UCSD-AML1 (cell line): ENCODE measurements around the gene EGR2.

ENCODE experiments used
- DNase-seq: peaks from one replicate; lab custom pipeline; 2025; ENCODE audit not compliant: unreplicated experiment; lab: John Stamatoyannopoulos, UW

The EGR2 gene

DNA sequence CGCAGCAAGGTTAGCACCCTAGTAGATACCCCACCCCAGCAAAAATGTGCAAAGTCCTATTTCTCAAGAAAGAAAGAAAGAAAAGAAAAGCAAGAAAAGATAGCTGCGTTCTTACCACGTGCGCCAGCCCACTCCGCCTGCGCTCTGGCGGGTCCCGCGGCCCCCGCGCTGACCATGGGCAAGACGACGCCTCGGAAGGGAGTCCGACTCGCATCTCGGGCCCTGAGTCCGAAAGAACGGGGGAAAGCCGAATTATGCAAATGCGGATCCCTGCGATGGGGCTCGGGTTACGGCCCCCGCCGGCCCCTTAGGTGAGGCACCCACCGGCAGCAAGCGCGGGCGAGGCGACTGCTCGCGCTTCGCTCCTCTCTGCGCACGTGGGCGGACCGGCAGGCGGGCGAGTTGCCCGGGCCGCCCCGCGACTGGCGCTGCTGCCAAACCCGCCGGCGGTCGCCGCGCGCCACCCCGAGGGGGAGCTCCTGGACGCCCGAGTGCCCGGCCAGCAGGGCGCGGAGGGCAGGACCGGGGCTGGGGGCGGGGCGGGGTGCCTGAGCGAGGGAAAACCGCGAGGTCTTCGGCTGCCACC lies 2.4 kb upstream of the EGR2 start:
- no peak for DNase-seq

DNA sequence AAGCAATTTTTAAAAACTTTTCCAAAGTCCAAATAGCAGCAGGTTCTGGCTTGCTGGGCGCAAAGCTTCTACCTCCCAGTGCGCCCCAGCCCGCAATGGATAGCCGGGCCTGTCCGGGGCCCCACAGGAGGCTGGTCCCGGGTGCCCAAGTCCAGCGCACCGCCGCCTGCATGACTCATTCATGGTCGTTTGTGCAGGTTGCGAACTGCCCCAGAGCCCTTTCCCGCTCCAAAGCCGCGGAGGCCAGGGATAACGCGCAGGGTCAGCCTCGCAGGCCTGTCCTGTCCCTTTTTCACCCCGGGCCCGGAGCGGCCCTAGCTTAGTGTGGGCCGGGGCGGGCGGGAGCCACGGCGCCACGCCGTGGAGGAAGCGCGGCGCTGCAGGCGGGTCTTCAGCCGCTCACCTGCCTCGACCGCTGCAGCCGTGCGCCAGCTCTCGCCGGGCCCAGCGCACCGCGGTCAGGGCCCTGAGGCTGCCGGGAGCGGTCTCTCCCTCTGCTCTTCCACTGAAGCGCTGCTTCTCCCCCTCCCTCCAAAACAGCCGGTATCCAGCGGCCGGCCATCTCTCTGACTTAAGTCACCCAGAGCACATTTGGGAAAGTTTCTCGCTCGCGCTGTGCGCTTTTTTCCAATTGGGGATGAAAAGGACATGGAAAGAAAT lies 1.7 kb upstream of the EGR2 start:
- peak; percentile 76 for DNase-seq

DNA sequence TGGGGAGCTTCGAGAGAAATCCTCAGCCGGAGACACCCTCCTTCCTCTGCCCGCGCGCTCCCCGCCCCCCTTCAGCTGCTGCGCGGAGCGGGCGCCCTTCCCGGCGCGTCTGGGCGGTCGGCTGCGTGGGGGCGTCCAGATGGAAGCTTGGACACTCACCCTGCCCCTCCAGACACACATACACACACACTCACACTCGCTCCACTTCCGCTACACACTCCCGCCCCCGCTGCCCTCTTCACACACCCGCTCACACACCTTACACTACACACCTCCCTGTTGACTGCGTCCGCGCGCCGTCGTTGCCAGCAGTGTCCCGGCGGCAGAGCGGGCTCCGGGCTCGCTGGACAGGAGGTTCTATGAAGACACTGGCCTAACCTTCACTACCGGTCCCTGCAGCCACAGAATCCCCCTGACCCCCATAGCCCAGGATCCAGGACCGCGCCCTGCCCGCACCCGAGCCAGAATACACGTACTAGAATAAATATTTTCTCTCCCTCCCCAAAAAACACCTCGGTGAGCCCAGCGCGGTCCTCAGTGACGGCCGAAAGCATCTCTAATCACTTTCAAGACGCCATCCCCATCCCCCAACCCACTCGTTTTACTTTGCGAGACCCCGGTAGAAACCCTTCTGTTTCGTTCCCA lies 1.1 kb upstream of the EGR2 start:
- DNase-seq, result peak; percentile 49

DNA sequence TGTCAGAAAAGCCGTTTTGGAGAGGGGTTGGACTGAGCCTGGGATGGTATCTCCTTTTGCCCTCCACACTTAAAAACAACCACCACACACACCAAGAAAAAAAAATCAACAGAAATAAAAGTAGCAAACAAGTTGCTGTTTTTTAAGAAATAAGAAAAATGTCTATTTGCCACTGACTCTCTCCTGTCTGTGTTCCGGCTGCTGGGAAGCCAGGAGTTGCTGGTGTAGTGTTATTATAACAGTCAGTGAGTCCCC lies 163 bp downstream of the EGR2 start:
- no peak for DNase-seq

DNA sequence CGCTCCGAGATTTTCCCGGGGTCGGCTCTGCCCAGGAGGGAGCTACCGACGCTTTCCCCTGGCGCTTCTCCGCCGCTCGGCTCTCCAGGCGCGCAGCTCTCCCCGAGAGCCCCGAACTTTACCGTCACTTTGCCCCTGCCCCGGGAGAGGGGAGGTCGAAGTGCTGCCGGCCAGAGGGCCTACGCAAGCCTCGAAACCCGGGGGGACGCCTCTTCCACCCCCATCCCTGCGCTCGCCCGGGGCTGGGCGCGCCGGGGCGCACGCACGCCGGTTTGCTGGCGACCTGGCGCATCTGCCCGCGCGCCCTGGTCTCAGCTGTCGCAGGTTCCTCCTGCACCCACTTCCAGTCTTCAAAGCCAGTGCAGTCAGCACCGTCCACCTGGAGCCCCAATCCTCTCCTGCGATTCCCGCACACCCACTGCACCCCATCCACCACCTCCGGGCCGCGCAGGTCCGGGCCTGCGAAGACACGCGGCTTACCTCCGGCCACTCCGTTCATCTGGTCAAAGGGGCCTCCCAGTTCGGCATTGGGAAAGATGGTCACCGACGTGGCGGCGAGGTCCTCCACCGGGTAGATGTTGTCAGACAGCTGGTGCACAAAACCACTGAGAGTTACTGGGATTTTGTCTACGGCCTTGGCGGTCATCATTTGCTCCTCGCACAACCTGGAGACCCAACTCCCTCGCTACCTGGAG lies 638 bp downstream of the EGR2 start:
- no peak for DNase-seq

DNA sequence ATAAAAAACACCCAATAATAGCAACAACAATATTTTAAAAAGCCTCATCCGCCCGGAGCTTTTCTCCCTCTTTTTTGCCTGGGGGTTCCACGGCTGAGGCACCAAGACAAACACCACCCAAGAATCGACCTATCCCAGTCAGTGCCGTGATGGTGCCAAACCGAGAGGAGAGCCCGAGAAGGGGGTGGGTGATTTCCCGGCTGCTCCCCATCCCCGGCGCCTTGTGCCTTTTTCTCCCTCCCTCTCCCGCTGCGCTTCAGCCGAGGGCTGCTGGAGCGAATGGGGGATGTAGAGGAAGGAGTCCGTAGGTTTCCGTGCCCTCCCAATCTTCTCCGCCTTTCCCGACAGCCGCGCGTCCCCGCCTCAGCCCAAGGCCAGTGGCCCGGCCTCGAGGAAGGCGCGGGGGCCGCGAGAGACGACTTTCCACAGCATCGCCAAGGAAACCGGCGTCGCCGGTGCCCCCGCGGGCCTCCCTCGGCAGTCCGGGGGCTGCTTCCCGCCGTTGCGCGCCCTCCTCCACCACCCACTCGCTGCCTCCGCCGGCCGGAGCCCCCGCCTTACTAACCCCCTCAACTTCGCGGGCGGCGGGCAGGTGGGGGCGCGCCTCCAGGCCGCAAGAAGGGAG lies 1.3 kb downstream of the EGR2 start:
- no peak for DNase-seq

DNA sequence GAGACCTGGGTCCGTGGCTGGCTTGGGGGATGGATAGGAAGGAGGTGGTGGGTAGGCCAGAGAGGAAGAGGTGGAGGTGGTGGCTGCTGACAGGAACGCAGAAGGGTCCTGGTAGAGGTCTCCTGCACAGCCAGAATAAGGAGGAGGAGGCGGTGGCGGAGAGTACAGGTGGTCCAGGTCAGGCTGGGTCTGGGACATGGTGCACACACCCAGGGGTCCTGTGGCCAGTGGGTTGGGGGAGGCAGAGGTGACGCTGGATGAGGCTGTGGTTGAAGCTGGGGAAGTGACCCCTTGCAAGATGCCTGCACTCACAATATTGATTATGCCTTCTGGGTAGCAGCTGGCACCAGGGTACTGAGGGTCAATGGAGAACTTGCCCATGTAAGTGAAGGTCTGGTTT lies 2.2 kb downstream of the EGR2 start:
- no peak for DNase-seq

DNA sequence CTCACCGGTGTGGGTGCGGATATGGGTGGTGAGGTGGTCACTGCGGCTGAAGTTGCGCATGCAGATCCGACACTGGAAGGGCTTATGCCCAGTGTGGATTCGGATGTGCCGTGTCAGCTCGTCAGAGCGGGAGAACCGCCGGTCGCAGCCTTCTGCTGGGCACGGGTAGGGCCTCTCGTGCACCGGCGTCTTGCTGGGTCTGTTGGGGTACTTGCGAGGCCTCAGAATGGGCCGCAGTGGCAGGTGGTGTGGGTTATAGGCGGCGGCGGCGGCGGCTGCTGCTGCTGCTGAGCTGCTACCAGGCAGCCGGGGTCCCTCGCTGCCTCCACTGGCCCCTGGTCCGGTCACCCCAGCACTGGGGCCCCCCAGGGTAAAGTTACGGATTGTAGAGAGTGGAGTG lies 2.7 kb downstream of the EGR2 start:
- DNase-seq, result no peak

DNA sequence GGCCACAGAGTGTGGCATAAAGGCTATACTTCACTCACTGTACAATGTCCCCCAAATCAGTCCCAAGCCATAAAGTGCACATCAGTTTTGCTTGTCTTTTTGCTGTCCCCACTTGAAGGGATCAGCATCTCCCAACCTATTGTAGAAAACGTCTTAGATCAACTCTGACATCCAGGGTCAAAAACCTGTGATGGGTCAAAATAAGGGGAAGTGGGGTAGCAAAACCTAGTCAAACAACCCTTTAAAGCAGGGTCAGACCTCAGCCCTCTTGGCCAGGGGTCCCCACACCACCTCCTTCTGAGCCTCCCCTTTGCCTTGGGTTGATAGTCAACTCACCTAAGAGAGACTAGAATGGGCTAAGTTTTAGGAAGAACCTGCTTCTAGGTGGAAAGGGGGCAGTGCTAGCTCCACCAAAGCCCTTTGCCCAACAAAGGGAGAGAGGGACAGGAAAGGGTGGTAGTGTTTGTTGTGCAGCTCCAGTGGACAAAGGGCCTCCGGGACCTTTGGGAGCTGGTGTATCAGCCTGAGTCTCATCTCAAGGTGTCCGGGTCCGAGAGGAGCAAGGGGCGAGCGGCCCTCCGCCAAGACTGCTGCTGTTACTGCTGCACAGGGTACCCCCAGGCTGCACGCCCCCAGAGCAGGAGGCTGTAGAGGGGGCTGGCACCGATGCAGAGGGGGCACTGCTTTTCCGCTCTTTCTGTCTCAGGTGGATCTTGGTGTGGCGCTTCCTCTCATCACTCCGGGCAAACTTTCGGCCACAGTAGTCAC lies 3.3 kb downstream of the EGR2 start:
- no peak for DNase-seq

DNA sequence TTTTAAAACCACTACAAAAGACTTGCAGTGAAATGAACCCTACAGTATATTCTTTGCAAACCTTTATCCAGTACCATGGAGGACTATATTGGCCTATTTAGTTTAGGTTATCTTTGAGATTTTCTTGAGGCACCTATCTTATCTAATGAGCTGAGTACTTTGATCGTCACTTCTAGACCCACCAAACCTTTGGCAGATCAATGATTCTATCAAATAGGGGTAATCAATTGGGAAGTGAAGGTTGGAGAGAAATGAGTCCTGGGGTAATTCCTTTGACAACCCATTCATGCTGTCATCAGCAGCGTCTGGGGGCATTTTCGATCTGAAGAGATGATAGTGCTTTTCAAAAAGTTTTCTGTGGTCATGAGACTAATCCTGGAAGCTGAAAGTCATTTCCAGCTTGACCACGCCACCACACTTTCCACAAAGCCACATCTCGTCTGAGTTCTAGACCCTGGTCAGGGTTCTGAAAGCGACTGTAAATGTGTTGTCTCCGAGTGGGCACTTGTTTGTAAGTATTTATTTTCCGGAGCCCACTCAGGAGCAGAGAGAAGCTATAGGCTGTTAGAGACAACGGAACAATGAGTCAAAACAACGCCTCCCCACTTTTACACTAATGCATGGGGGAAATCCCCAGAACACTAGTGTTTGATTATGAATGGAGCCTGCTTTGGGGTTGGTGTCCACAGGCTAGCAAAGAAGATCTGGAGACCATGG lies 4.8 kb downstream of the EGR2 start:
- DNase-seq, result peak; percentile 17

DNA sequence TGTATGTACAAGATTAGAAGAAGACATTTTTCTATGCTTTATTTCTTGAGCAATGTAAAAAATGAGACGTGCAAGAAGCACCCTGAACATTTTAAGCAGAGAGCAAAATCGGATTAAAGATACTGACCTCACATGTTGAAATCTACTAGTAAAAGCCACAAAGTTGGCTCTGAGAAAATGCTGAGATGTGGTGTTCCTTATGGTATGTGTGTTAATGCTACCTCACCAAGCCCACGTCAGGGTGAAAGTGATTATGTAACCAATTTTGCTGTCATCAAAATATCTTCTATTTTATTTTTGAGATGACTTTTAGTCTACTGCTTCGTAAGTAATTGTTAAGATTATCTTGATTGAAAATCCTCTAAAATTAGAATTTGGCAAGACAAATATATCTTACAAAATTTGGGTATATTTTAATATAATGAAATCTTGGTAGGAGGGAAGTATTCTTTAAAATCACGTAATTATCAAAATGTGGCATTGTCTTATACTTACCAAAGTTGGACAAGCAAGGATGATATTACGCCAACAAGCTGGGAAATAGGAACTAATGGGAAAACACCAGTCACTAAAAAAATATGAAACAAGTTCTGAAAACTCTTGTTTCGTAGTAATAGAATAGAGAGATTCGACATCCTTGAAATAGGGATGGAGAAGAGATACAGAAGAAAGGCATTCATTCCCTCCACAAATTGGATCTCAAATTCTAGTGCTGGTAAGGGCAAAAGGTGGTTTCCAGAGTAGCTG lies 5.8 kb downstream of the EGR2 start:
- DNase-seq, result no peak

DNA sequence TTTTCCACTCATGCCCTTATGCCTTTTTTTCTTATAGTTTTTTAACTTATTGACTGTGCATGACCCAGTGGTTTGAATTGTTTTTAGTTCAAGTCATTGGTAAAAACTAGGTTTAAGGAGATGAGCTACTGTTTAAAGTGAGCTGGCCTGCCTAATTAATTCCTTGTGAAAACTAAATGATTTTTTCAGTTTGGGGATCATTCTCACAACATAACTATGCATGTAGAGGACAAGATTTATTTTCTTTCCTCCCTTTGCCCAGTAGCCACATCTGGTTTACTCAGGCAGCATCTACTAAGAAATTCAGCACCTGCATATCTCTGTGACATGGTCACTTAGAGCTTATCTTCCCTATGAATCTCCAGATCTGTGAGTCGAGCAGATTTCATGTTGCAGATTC lies 9.9 kb downstream of the EGR2 start:
- DNase-seq, result no peak

DNA sequence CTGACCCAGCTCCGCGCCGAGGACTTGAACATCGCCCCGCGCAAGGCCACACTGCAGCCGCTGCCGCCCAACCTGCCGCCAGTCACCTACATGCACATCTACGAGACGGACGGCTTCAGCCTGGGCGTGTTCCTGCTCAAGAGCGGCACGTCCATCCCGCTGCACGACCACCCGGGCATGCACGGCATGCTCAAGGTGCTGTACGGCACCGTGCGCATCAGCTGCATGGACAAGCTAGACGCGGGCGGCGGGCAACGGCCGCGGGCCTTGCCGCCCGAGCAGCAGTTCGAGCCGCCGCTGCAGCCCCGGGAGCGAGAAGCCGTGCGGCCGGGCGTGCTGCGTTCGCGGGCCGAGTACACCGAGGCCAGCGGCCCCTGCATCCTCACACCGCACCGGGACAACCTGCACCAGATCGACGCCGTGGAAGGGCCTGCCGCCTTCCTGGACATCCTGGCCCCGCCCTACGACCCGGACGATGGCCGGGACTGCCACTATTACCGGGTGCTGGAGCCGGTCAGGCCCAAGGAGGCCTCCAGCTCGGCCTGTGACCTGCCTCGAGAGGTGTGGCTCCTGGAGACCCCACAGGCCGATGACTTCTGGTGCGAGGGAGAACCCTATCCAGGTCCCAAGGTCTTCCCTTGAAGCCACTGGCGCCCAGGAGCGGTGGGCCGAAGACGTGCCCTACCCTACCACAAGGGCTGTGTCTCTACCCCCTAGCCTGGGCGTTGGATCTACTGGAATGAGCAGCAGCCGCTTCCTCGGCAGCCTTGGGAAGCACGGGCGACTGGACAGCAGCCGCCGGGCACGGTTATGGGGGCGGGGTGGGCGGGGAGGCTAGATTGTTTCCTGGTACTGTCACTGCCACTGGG lies 10.7 kb downstream of the EGR2 start:
- no peak for DNase-seq

DNA sequence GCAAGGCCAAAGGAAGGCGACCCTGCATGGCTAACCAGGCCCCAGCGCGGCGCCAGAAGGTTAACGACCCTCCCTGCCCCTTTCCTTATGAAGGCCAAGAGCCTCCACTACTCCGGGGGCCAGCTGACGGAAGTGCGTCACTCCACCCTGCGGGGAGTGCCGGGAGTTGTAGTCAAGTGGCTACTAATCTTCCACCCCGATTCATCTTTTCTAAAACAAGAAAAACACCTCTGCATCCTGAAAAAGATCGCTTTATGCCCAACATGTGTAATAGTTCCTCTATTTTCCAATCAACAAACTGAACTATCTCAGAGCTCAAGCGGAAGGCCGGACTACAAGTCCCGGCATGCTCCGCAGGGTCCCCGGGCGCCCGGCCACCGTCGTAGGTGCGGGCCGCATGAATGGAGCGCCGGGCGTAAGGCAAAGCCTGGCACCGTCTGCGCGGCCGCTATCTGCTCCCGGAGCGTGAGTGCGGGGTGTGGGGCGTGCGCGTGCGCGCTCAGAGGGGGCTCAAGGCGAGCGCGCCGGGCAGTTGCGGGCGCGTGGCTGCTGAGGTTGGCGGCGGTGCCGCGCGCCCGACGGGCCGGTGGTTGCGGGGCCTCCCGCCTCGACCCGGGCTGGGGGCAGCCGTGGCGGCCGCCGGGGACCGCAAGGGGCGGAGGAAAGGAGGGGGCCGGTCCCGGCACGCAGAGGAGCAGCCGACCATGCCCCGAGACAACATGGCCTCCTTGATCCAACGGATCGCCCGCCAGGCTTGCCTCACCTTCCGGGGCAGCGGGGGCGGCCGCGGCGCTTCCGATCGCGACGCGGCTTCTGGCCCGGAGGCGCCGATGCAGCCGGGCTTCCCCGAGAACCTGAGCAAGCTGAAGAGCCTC lies 11.6 kb downstream of the EGR2 start, which contains the start of gene ADO:
TSS of gene ADO (plus strand) at position 365 of the 875 bp plus-strand sequence. CDS start at position 705, 340 bp downstream.
- peak; percentile 80 for DNase-seq

DNA sequence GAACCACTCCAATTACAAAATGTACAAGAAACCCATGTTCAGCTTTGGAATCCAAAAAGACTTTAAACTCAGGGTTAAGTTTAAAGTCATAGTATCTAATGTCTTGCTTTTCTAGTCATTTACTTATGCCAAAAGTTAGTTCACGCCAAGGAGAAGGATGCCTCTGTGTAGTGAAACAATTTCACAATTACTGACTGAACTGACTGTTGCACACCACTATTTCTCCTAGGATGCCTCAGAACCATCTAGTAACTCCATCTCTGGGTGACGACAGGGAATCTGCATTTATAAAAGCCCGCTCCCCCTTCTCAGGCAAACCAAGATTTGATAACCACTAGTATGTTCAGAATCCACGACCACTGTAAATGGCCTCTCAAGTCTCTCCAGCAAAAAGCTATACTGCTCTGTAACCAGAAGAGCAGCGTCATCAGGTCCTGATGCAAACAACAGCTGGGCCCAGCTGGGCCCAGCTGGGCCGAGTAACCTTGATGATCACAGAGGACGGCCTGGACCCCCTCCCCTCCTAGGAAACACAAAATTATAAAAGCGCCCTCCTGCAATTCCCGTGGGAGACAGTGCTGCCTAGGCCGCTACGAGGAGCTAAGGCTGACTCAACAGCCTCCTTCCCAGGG lies 12.3 kb downstream of the EGR2 start:
- no peak for DNase-seq

DNA sequence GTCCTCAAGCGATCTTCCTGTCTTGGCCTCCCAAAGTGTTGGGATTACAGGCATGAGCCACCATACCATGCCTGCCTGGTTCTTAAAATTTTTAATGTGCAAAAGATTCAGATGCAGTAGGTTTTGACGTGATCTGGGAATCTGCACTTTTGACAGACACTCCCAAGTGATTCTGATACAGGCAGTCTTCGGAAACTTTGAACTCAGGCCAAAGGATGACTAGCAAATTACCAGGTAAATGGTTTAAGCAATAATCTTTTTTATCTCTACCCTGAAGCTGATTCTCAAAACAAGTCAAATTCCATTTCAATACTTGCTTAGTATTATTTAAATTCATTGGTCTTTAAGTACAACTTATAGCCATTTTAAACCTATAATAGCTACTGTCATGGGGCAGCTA lies 14.3 kb downstream of the EGR2 start:
- no peak for DNase-seq

DNA sequence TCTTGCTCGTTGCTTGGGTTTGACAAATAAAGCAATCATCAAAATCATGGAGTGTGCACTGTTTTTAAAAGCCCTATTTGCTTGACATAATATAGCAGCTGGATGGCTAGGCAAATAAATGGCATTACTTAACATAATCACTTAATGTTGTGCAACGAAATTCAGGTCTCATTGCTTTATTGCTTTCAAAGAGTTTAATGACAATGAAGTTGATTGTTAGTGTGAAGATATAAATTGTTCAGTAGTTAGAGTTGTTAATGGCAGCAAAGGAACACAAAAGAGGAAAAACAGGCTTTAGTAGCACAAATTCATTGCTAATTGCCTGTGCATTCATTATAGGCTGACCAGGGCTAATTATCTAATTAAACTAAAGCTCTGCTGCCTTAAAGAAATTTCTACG lies 19.3 kb downstream of the EGR2 start:
- DNase-seq, result no peak
